Measurements from ENCODE around the gene HBEGF. TPM values are rescaled to one million over a fixed set of nuclear protein-coding genes. Genes with fewer than 3 reads are reported as not detected.

The HBEGF gene
- total and polyA plus RNA-seq, 10 of the 15 experiments (the other 5 are each of a cell fraction or from before 2014, with no cell fraction given) = 0.87 to 3.1 (median 2.1) TPM

- Histone ChIP-seq H3K9me3 (replicated peaks; ENCODE audit: control insufficient read depth, insufficient read depth, low read length) (no peaks in the 10 kb centered on the region), H3K9ac (ENCODE audit: control insufficient read depth, insufficient read depth, low read length) (no peak overlapping the region), H3K4me3 (no peak overlapping the region), H2AFZ (ENCODE audit: control insufficient read depth, low read depth, low read length) (no peak overlapping the region), H3K36me3 (ENCODE audit: control insufficient read depth in 2 of 2, insufficient read depth in 2 of 2, low read length in 1 of 2) (no peaks in the 10 kb centered on the region; a peak in 2 of 4 replicates), H4K20me1 (ENCODE audit: control insufficient read depth, insufficient read depth) (no peaks in the 10 kb centered on the region), H3K4me2 (ENCODE audit: control insufficient read depth, insufficient read depth) (no peak overlapping the region), H3K79me2 (ENCODE audit: control insufficient read depth, insufficient read depth, low read length) (peaks cover 3% of the 10 kb centered on the region), H3K27ac (ENCODE audit: control insufficient read depth, insufficient read depth) (no peak overlapping the region), H3K4me1 (ENCODE audit: control insufficient read depth, insufficient read depth, low read length) (peaks cover 28% of the 10 kb centered on the region), H3K27me3 (replicated peaks in 1 of 2; ENCODE audit: control insufficient read depth in 2 of 2, insufficient read depth in 2 of 2, low read length in 1 of 2) (no peaks in the 10 kb centered on the region)
- ChIA-PET SMC1A (ENCODE audit: uncharacterized antibody, unreplicated experiment) (interaction anchor here (1.4 to 2.4 kb wide), 2 partner anchors 9 to 10 kb away, joined by 5 to 10 read pairs; partner anchors contain the start of gene HBEGF), CTCF (interaction anchor here (1.0 to 2.8 kb wide), 6 partner anchors 8 to 97 kb away, joined by 4 to 15 read pairs (median 5); partner anchors contain the start of gene HBEGF), RAD21 (ENCODE audit: unreplicated experiment) (interaction anchor here (1.3 to 1.6 kb wide), 2 partner anchors 14 to 94 kb away, joined by 3 to 6 read pairs; no protein-coding TSS in a partner anchor), POLR2A (no interaction called here)
- WGBS (ENCODE audit: insufficient coverage, insufficient replicate concordance, low lambda C conversion rate, missing lambda C conversion rate) = 90% methylated on average over 1 of the region's 1 CpG
- TF ChIP-seq MEF2B (IDR thresholded peaks at IDR 0.05; ENCODE audit: partially characterized antibody, poor library complexity, severe bottlenecking) = no peak
- TF ChIP-seq RAD51 (IDR thresholded peaks at IDR 0.05) = no peak
- no peak for TF ChIP-seq USF2 (IDR thresholded peaks at IDR 0.05; ENCODE audit: borderline replicate concordance, low read depth, low read length)
- TF ChIP-seq E2F4 (IDR thresholded peaks at IDR 0.05; ENCODE audit: low read depth, low read length) = no peak
- no peak for TF ChIP-seq KAT2A (conservative IDR thresholded peaks at IDR 0.05; ENCODE audit: control insufficient read depth, low read depth, low read length)
- in situ Hi-C loops (cut with MboI) (no loop called here), intact Hi-C loops (cut with micrococcal nuclease; ENCODE audit: unreplicated experiment) (no loop called here)
- BruUV-seq (replicated peaks) = no TSS peak
- no peak for ATAC-seq
- FAIRE-seq = no peak
- no peak for DNase-seq (ENCODE audit: low read depth, low spot score)
Observed at GRCh38 chr5:140337880-140338279, 8.5 kb downstream of the HBEGF start.

Measured in GM12878 (cell line).